Neural cell (in vitro differentiated cells): ENCODE results near the gene ST6GALNAC3. TPM values are rescaled to one million over a fixed set of nuclear protein-coding genes. Genes with fewer than 3 reads are reported as not detected.
"Not testable (repeated sequence)": the region's sequence is repeated elsewhere in the genome, so short reads cannot be mapped to it uniquely, and the experiment has no call there.

ENCODE experiments used
- H2AFZ ChIP-seq: fragments of 200-600, 300-800 bp; sonication (generic), shearing (Covaris generic); 2 replicates; pipeline ENCODE4 v1.6.0; 2014; ENCODE audit warnings: low read depth, mild to moderate bottlenecking, antibody characterized with exemption, low read length, moderate library complexity
- H3F3A ChIP-seq: fragments of 200-600 bp; shearing (Covaris generic); 2 replicates; pipeline ENCODE4 v1.6.1; 2016; ENCODE audit warnings: mild to moderate bottlenecking, moderate library complexity, mixed read lengths, antibody characterized with exemption, low read length; ENCODE audit not compliant: insufficient read depth, poor library complexity, severe bottlenecking
- H3K27ac ChIP-seq: fragments of 200-600, 300-800 bp; sonication (generic), shearing (Covaris generic); 2 replicates; pipeline ENCODE4 v1.5.1; 2014; ENCODE audit warnings: mild to moderate bottlenecking, low read length, moderate library complexity
- H3K27me3 ChIP-seq: fragments of 300-800, 200-600 bp; sonication (generic), shearing (Covaris generic); 2 replicates; pipeline ENCODE4 v1.6.0; 2014; ENCODE audit warnings: mild to moderate bottlenecking, low read depth, low read length, moderate library complexity; ENCODE audit not compliant: insufficient read depth
- H3K36me3 ChIP-seq: fragments of 300-800, 200-600 bp; sonication (generic), shearing (Covaris generic); 2 replicates; pipeline ENCODE4 v1.5.1; 2014; ENCODE audit warnings: mild to moderate bottlenecking, antibody characterized with exemption, low read length, moderate library complexity; ENCODE audit not compliant: insufficient read depth
- H3K4me2 ChIP-seq: fragments of 300-800, 200-600 bp; sonication (generic), shearing (Covaris generic); 2 replicates; pipeline ENCODE4 v1.6.0; 2014; ENCODE audit warnings: mild to moderate bottlenecking, low read length
- H3K4me3 ChIP-seq: fragments of 300-800, 200-600 bp; sonication (generic), shearing (Covaris generic); 2 replicates; pipeline ENCODE4 v1.5.1; 2014; ENCODE audit warnings: mild to moderate bottlenecking, low read length, moderate library complexity
- H3K79me2 ChIP-seq: fragments of 200-600 bp; shearing (Covaris generic); replicated peaks from 2 replicates; pipeline ENCODE4 v1.6.0; 2014; ENCODE audit warnings: mild to moderate bottlenecking, low read length, moderate library complexity; ENCODE audit not compliant: insufficient read depth
- H3K9ac ChIP-seq: fragments of 300-800, 200-600 bp; sonication (generic), shearing (Covaris generic); 2 replicates; pipeline ENCODE4 v1.6.1; 2016; ENCODE audit warnings: mild to moderate bottlenecking, low read length, mixed read lengths
- H3K9me2 ChIP-seq: fragments of 200-600 bp; shearing (Covaris generic); 2 replicates; pipeline ENCODE4 v1.6.1; 2016; ENCODE audit warnings: mild to moderate bottlenecking, low read length, mixed read lengths; ENCODE audit not compliant: insufficient read depth
- H3K9me3 ChIP-seq: fragments of 200-600, 300-800 bp; sonication (generic), shearing (Covaris generic); 2 replicates; pipeline ENCODE4 v1.6.1; 2016; ENCODE audit warnings: mild to moderate bottlenecking, mixed run types, low read length, moderate library complexity, mixed read lengths
- H4K20me1 ChIP-seq: fragments of 200-600 bp; shearing (Covaris generic); 2 replicates; pipeline ENCODE4 v1.6.1; 2016; ENCODE audit warnings: mild to moderate bottlenecking, mixed run types; ENCODE audit not compliant: insufficient read depth
- CTCF ChIP-seq: fragments of 450-650 bp; IDR thresholded peaks from 2 replicates; pipeline ENCODE4 v1.5.1; 2014; ENCODE audit warnings: antibody characterized with exemption, mild to moderate bottlenecking, moderate library complexity; ENCODE audit not compliant: poor library complexity, severe bottlenecking
- EP300 ChIP-seq: fragments of 450-650 bp; conservative IDR thresholded peaks from 2 replicates; pipeline ENCODE4 v1.6.1; 2014; ENCODE audit warnings: antibody characterized with exemption, mild to moderate bottlenecking, moderate library complexity; ENCODE audit not compliant: poor library complexity, severe bottlenecking
- EZH2 ChIP-seq: fragments of 200-600, 300-800 bp; shearing (Covaris generic), sonication (generic); IDR thresholded peaks from 2 replicates; pipeline ENCODE4 v1.6.1; 2014; ENCODE audit warnings: antibody characterized with exemption, low read length, borderline replicate concordance, mild to moderate bottlenecking; ENCODE audit not compliant: insufficient read depth, poor library complexity, severe bottlenecking
- MXI1 ChIP-seq: fragments of 450-650 bp; conservative IDR thresholded peaks from 2 replicates; pipeline ENCODE4 v1.6.1; 2014; ENCODE audit warnings: antibody characterized with exemption, mild to moderate bottlenecking; ENCODE audit not compliant: poor library complexity, severe bottlenecking
- POLR2AphosphoS5 ChIP-seq: IDR thresholded peaks from 2 replicates; pipeline ENCODE4 v1.6.1; 2012
- RAD21 ChIP-seq: fragments of 450-650 bp; conservative IDR thresholded peaks from 2 replicates; pipeline ENCODE4 v1.6.1; 2014; ENCODE audit warnings: antibody characterized with exemption, mild to moderate bottlenecking, moderate library complexity
- REST ChIP-seq: IDR thresholded peaks from 2 replicates; pipeline ENCODE4 v1.6.1; 2012; ENCODE audit warnings: borderline replicate concordance
- SMC3 ChIP-seq: fragments of 450-650 bp; conservative IDR thresholded peaks from 2 replicates; pipeline ENCODE4 v1.6.1; 2014; ENCODE audit warnings: antibody characterized with exemption, mild to moderate bottlenecking, moderate library complexity; ENCODE audit not compliant: poor library complexity
- TAF1 ChIP-seq: IDR thresholded peaks from 2 replicates; pipeline ENCODE4 v1.6.1; 2012; ENCODE audit warnings: low read depth
- polyA plus RNA-seq: library from polyadenylated mRNA; depleted of rRNA; stranded (reverse); fragments of >200 nt; gene quantifications from 2 replicates; pipeline ENCODE4 v1.2.3, GENCODE V29; 2014

ST6GALNAC3 gene
- polyA plus RNA-seq, 1 donor from 2014 or later: 3.6 TPM

GRCh38 chr1:76110666-76111065, 36.1 kb downstream of the ST6GALNAC3 start:
- Histone ChIP-seq H3K9me3 (no peaks in the 10 kb centered on the region), H3K4me2 (no peak overlapping the region), H3K9me2 (no peaks in the 10 kb centered on the region), H3F3A (no peaks in the 10 kb centered on the region), H3K27me3 (no peaks in the 10 kb centered on the region), H3K79me2 (no peaks in the 10 kb centered on the region), H3K36me3 (no peaks in the 10 kb centered on the region), H2AFZ (no peak overlapping the region), H4K20me1 (no peaks in the 10 kb centered on the region), H3K4me3 (no peak overlapping the region), H3K9ac (no peak overlapping the region), H3K27ac (no peak overlapping the region)
- no peak for TF ChIP-seq REST
- TF ChIP-seq EP300: no peak
- no peak for TF ChIP-seq MXI1
- no peak for TF ChIP-seq RAD21
- TF ChIP-seq POLR2AphosphoS5: no peak
- no peak for TF ChIP-seq TAF1
- no peak for TF ChIP-seq SMC3

GRCh38 chr1:76112321-76112720, 37.8 kb downstream of the ST6GALNAC3 start:
- H2AFZ ChIP-seq, H3K4me2 ChIP-seq, H3K4me3 ChIP-seq, H3K36me3 ChIP-seq, H3K27ac ChIP-seq, H3K9me3 ChIP-seq, H3K79me2 ChIP-seq, H4K20me1 ChIP-seq, H3K27me3 ChIP-seq, H3K9me2 ChIP-seq, H3K9ac ChIP-seq, H3F3A ChIP-seq: not testable (repeated sequence)

- no peaks in the 10 kb centered on the region for H3F3A ChIP-seq
These were observed 38.9 kb downstream of the ST6GALNAC3 start for GRCh38 chr1:76113446-76113845.

More at GRCh38 chr1:76113446-76113845, 38.9 kb downstream of the ST6GALNAC3 start:
- H4K20me1 ChIP-seq: no peaks in the 10 kb centered on the region
- no peaks in the 10 kb centered on the region for H3K79me2 ChIP-seq
- H3K27me3 ChIP-seq: no peaks in the 10 kb centered on the region
- no peak overlapping the region for H3K4me3 ChIP-seq
- H3K36me3 ChIP-seq: no peaks in the 10 kb centered on the region
- H3K9me3 ChIP-seq: no peaks in the 10 kb centered on the region
- H3K9ac ChIP-seq: no peak overlapping the region
- no peak for TF ChIP-seq RAD21
- TF ChIP-seq MXI1: no peak
- no peak for TF ChIP-seq TAF1
- TF ChIP-seq CTCF: no peak
- TF ChIP-seq SMC3: no peak
- no peak for TF ChIP-seq EP300
- TF ChIP-seq POLR2AphosphoS5: no peak
- TF ChIP-seq REST: no peak
- TF ChIP-seq EZH2: no peak
- no peak overlapping the region for H3K4me2 ChIP-seq
- no peak overlapping the region for H3K27ac ChIP-seq
- H3K9me2 ChIP-seq: no peaks in the 10 kb centered on the region
- no peak overlapping the region for H2AFZ ChIP-seq
